OCI-LY7 (cell line): ENCODE results near the gene MYL5. TPM values are rescaled to one million over a fixed set of nuclear protein-coding genes. Genes with fewer than 3 reads are reported as not detected.
"Not testable (repeated sequence)": the region's sequence is repeated elsewhere in the genome, so short reads cannot be mapped to it uniquely, and the experiment has no call there.

Experiments used
- BruUV-seq: library from RNA; stranded (reverse); fragments of 400-500 nt; replicated peaks from 2 replicates; lab custom pipeline; 2021; lab: Mats Ljungman, UMichigan
- CTCF ChIA-PET: fragments of 300-600 bp; sonication (Branson Sonifier 250); formaldehyde crosslinking; loops from one replicate; lab custom pipeline; 2022; ENCODE audit warnings: antibody characterized with exemption; ENCODE audit not compliant: unreplicated experiment; lab: Charles Lee
- POLR2A ChIA-PET: fragments of 300-600 bp; sonication (Branson Sonifier 250); formaldehyde crosslinking; loops from one replicate; lab custom pipeline; 2022; ENCODE audit warnings: antibody characterized with exemption; lab: Charles Lee
- DNase-seq: peaks from one replicate; pipeline ENCODE4 v3.0.0-alpha.2; 2015; ENCODE audit warnings: low spot score
- H2AFZ ChIP-seq: fragments of 200-600 bp; sonication (generic), shearing (Covaris generic); 2 replicates; pipeline ENCODE4 v1.6.1; 2014; ENCODE audit warnings: mild to moderate bottlenecking, antibody characterized with exemption, low read length, moderate library complexity
- H3K27ac ChIP-seq: fragments of 200-600 bp; sonication (generic); 2 replicates; pipeline ENCODE4 v1.5.1; 2014; ENCODE audit warnings: mixed run types, low read depth, mild to moderate bottlenecking, moderate library complexity, low read length, inconsistent platforms; ENCODE audit not compliant: poor library complexity, severe bottlenecking
- H3K36me3 ChIP-seq: fragments of 200-600 bp; sonication (generic); 2 replicates; pipeline ENCODE4 v1.6.1; 2014; ENCODE audit warnings: mild to moderate bottlenecking, antibody characterized with exemption, low read length, moderate library complexity, mixed read lengths; ENCODE audit not compliant: insufficient read depth
- H3K4me1 ChIP-seq: fragments of 200-600 bp; sonication (generic); 2 replicates; pipeline ENCODE4 v1.5.1; 2014; ENCODE audit warnings: mild to moderate bottlenecking, low read length; ENCODE audit not compliant: insufficient read depth, poor library complexity, severe bottlenecking
- H3K4me2 ChIP-seq: fragments of 200-600 bp; sonication (generic); 2 replicates; pipeline ENCODE4 v1.6.1; 2014; ENCODE audit warnings: mild to moderate bottlenecking, low read length
- H3K4me3 ChIP-seq: fragments of 200-600 bp; sonication (generic); 2 replicates; pipeline ENCODE4 v1.5.1; 2014; ENCODE audit warnings: mild to moderate bottlenecking, low read depth, low read length; ENCODE audit not compliant: poor library complexity, severe bottlenecking
- H3K79me2 ChIP-seq: fragments of 200-600 bp; sonication (generic); 2 replicates; pipeline ENCODE4 v1.6.1; 2016; ENCODE audit warnings: low read depth, mild to moderate bottlenecking, low read length, moderate library complexity, mixed read lengths; ENCODE audit not compliant: insufficient read depth
- H3K9me2 ChIP-seq: fragments of 200-600 bp; sonication (generic); 2 replicates; pipeline ENCODE4 v1.6.1; 2016; ENCODE audit warnings: mild to moderate bottlenecking, low read length, mixed read lengths; ENCODE audit not compliant: insufficient read depth
- H3K9me3 ChIP-seq: fragments of 200-600 bp; sonication (generic); 2 replicates; pipeline ENCODE4 v1.6.1; 2014; ENCODE audit warnings: mild to moderate bottlenecking, mixed run types, low read length, mixed read lengths
- H4K20me1 ChIP-seq: fragments of 200-600 bp; sonication (generic); 2 replicates; pipeline ENCODE4 v1.6.1; 2014; ENCODE audit warnings: mild to moderate bottlenecking, antibody characterized with exemption, low read length, moderate library complexity, mixed read lengths; ENCODE audit not compliant: insufficient read depth
- CTCF ChIP-seq: fragments of 200-600 bp; sonication (generic); conservative IDR thresholded peaks from 2 replicates; pipeline ENCODE4 v1.5.1; 2014; ENCODE audit warnings: mild to moderate bottlenecking, antibody characterized with exemption, low read length, moderate library complexity, mixed read lengths
- EZH2phosphoT487 ChIP-seq: fragments of 200-600 bp; sonication (generic); IDR thresholded peaks from 2 replicates; pipeline ENCODE4 v1.6.1; 2018; ENCODE audit warnings: low read depth, borderline replicate concordance, mild to moderate bottlenecking, mixed run types, antibody characterized with exemption, low read length, moderate library complexity, mixed read lengths
- intact Hi-C: fragments of 100-400 bp; cut with micrococcal nuclease; formaldehyde crosslinking; loops from one replicate; pipeline ENCODE4 v1.10.0; 2022; ENCODE audit not compliant: unreplicated experiment
- total RNA-seq, 2 experiments: library from RNA; depleted of rRNA in 1 of 2; stranded (reverse); fragments of >200 nt in 1 of 2; shearing (Covaris generic) in 1 of 2; gene quantifications; 2 replicates each; pipeline ENCODE4 v1.2.3, GENCODE V29; 2014 to 2022

Gene MYL5
- total RNA-seq, 2 experiments from 2014 or later: 24.4 to 62.2 TPM

- intact Hi-C loops: no loop called here
- H3K4me1 ChIP-seq: no peaks in the 10 kb centered on the region
- TF ChIP-seq EZH2phosphoT487 (no peak), CTCF (no peak)
- H4K20me1 ChIP-seq: no peaks in the 10 kb centered on the region
- H3K9me3 ChIP-seq: no peaks in the 10 kb centered on the region
- no peaks in the 10 kb centered on the region for H3K36me3 ChIP-seq
- no peak overlapping the region for H2AFZ ChIP-seq
- CTCF ChIA-PET: no interaction called here
- H3K9me2 ChIP-seq: no peaks in the 10 kb centered on the region
- no peaks in the 10 kb centered on the region for H3K79me2 ChIP-seq
- no peak overlapping the region for H3K4me3 ChIP-seq
- DNase-seq: no peak
- BruUV-seq: no TSS peak
- POLR2A ChIA-PET: interaction anchor here (0.6 kb wide), 1 partner anchor 1098 kb away, joined by 4 read pairs; no protein-coding TSS in a partner anchor
- no peak overlapping the region for H3K27ac ChIP-seq
- no peak overlapping the region for H3K4me2 ChIP-seq
Measured at GRCh38 chr4:689723-690122, 15.4 kb downstream of the MYL5 start.

GRCh38 chr4:692771-693554 lies 18.6 kb downstream of the MYL5 start:
- POLR2A ChIA-PET: no interaction called here
- intact Hi-C loops: no loop called here
- no peak for DNase-seq
- no peaks in the 10 kb centered on the region for H3K79me2 ChIP-seq
- no peak overlapping the region for H3K4me3 ChIP-seq
- H3K27ac ChIP-seq: no peak overlapping the region
- TF ChIP-seq CTCF (no peak), EZH2phosphoT487 (no peak)
- no peaks in the 10 kb centered on the region for H3K4me1 ChIP-seq
- no peaks in the 10 kb centered on the region for H4K20me1 ChIP-seq
- no peaks in the 10 kb centered on the region for H3K36me3 ChIP-seq
- no peaks in the 10 kb centered on the region for H3K9me2 ChIP-seq
- no peak overlapping the region for H3K4me2 ChIP-seq
- no peak overlapping the region for H2AFZ ChIP-seq
- CTCF ChIA-PET: no interaction called here
- BruUV-seq: no TSS peak
- H3K9me3 ChIP-seq: no peaks in the 10 kb centered on the region

DNA sequence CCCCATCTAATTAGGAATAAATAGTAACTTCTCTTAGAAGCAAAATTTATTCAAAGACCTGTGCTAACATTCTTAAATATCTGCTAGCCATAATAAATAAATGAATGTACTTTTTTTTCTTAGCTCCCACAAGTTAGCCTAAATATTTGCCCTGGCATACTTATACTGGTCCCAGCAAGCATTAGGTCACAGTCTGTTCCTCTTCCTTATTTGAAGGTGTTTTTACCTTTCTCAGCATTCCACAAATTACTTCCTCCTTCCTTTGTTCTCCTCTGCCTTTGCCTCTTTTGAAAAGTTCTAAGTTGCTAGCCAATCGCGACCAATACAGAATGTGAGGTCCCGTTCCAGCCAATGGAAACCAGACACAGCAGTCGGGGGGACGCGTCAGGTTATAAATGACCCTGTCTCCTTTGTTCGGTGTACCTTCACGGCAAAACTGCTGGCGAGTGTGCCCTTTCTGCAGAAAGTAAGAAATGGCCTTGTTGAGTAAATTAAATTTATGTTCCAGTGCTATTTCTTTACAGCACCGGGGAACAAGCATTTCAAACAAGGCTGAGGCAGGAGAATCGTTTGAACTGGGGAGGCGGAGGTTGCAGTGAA lies 20.1 kb downstream of the MYL5 start:
- intact Hi-C loops, H3K36me3 ChIP-seq, H3K4me3 ChIP-seq, H2AFZ ChIP-seq, H3K9me3 ChIP-seq, DNase-seq, H3K27ac ChIP-seq, H3K4me2 ChIP-seq, H4K20me1 ChIP-seq, H3K79me2 ChIP-seq, BruUV-seq, H3K9me2 ChIP-seq, CTCF ChIA-PET: not testable (repeated sequence)
- POLR2A ChIA-PET: interaction anchor here (0.6 kb wide), 1 partner anchor 355 kb away, joined by 3 read pairs; no protein-coding TSS in a partner anchor
- peaks cover 12% of the 10 kb centered on the region for H3K4me1 ChIP-seq
